22Rv1 (cell line): ENCODE measurements around the gene ALDH4A1.
A peak's percentile ranks its signal among the peaks of the same experiment; 100 is the strongest.

Experiments used
- CTCF ChIP-seq: fragments of 450-650 bp; IDR thresholded peaks from 2 replicates; pipeline ENCODE4 v1.5.1; 2017; ENCODE audit warnings: mild to moderate bottlenecking
- ZFX ChIP-seq: fragments of 450-650 bp; IDR thresholded peaks from 2 replicates; pipeline ENCODE4 v1.6.1; 2017; ENCODE audit warnings: antibody characterized with exemption, borderline replicate concordance

GRCh38 chr1:18875107-18875795 lies 27.1 kb downstream of the ALDH4A1 start:
- TF ChIP-seq CTCF (peak; percentile 88), ZFX (no peak)
